ENCODE data around the gene ASF1B.

The ASF1B gene

DNA sequence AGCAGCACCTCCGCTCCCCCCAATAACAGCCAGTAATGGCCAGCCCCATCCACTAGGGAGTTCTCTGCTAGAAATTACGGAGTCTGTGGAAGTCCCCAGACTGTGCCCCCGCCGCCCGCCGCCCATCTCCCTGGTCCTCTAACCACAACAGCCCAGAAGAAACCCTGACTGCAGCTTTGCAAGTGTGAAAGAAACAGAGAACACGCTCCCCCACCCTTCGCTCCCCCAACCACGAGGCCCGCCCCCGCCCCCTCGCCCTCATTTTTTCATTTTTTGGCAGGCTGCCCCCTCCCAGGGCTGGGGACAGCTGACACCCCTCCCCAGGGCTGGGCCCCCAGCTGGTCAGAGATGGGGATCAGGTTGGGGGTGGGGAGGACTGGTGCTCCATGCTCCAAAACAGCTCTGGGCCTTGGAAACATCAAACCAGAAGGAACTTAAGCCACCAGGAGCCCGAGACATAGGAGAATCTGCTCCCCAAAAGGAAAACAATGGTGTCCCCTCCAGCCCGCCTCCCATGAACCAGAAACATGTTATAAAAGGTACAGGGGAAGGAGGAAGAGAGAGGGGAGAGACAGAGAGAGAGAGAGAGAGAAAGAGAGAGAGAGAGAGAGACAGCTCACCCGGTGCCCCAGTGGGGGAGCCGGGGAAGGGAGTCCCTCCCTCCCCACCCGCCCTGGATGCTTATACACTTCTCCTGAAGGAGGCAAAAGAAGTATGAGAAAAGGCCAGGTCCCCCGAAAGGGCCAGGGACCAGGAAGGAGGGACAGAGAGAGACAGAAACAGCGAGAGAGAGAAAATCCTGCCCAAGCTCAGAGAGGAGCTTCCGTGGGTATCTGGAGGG is 29.8 kb upstream of the ASF1B start:
- Histone ChIP-seq H3K4me3 (ENCODE audit: low read length) (no peak overlapping the region), H3K4me2 (ENCODE audit: low read length) (no peak overlapping the region)

DNA sequence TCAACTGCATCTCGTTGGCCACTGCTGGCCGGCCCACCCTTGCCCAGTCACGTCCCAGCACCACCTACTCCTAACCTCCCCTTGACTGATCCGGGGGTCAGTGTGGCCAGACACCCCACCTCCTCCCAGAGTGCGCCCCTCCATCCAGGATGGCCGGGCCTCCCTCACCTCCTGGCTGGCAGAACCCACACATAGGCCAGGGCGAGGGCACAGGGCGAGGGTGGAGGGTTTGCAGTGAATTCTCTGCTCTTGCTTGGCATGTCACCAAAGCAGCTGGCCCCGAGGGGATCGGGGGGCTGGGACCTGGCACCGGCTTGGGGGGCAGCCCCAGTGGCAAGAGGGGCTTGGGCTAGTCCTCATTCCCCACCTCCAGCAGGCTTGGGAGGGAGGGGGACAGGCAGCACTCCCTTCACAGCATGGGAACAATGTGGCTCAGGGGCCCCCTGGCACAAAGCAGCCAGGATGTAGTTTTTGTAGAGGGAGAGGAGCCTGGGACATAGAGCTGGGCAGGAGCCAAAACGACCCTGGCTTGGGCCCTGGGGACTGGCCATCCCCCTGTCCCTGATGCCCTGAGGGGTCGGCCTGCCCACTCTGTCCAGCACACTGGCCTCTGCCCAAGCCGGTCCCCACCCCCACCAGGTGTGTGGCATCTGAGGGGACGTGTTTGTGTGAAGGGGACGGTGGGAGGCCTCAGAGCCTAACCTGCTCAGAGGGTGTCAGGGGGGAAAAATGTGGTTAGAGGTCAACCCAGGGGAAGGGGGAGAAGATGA is 28.5 kb upstream of the ASF1B start:
- Histone ChIP-seq H3K36me3 (ENCODE audit: control insufficient read depth, low read length) (no peaks in the 10 kb centered on the region), H3F3A (ENCODE audit: control insufficient read depth, insufficient read depth) (no peaks in the 10 kb centered on the region), H3K27me3 (ENCODE audit: control insufficient read depth, low read length) (peaks cover 28% of the 10 kb centered on the region), H3K4me3 (ENCODE audit: low read length) (no peak overlapping the region), H3K9me3 (ENCODE audit: control insufficient read depth, insufficient read depth, low read length) (no peaks in the 10 kb centered on the region), H3K27ac (ENCODE audit: low read depth, low read length) (no peak overlapping the region), H3K4me1 (ENCODE audit: control insufficient read depth, low read length) (no peaks in the 10 kb centered on the region), H4K20me1 (ENCODE audit: control insufficient read depth, insufficient read depth, low read depth, low read length) (no peaks in the 10 kb centered on the region), H3K4me2 (ENCODE audit: low read length) (no peak overlapping the region), H3K79me2 (ENCODE audit: control insufficient read depth, low read length) (no peaks in the 10 kb centered on the region), H3K9me2 (replicated peaks; ENCODE audit: control insufficient read depth, low read length) (no peaks in the 10 kb centered on the region)
- TF ChIP-seq EZH2phosphoT487 (IDR thresholded peaks at IDR 0.05; ENCODE audit: borderline replicate concordance, low read length): no peak
- TF ChIP-seq, protein P1, sequence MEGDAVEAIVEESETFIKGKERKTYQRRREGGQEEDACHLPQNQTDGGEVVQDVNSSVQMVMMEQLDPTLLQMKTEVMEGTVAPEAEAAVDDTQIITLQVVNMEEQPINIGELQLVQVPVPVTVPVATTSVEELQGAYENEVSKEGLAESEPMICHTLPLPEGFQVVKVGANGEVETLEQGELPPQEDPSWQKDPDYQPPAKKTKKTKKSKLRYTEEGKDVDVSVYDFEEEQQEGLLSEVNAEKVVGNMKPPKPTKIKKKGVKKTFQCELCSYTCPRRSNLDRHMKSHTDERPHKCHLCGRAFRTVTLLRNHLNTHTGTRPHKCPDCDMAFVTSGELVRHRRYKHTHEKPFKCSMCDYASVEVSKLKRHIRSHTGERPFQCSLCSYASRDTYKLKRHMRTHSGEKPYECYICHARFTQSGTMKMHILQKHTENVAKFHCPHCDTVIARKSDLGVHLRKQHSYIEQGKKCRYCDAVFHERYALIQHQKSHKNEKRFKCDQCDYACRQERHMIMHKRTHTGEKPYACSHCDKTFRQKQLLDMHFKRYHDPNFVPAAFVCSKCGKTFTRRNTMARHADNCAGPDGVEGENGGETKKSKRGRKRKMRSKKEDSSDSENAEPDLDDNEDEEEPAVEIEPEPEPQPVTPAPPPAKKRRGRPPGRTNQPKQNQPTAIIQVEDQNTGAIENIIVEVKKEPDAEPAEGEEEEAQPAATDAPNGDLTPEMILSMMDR (IDR thresholded peaks at IDR 0.05; ENCODE audit: low read depth, low read length, poor library complexity, severe bottlenecking): no peak

More for the DNA sequence above, 29.8 kb upstream of the ASF1B start:
- Histone ChIP-seq H3K79me2 (ENCODE audit: control insufficient read depth, low read length) (no peaks in the 10 kb centered on the region), H3K9me2 (replicated peaks; ENCODE audit: control insufficient read depth, low read length) (no peaks in the 10 kb centered on the region), H3K27ac (ENCODE audit: low read depth, low read length) (no peak overlapping the region), H4K20me1 (ENCODE audit: control insufficient read depth, insufficient read depth, low read depth, low read length) (no peaks in the 10 kb centered on the region), H3K27me3 (ENCODE audit: control insufficient read depth, low read length) (peaks cover 28% of the 10 kb centered on the region), H3K36me3 (ENCODE audit: control insufficient read depth, low read length) (no peaks in the 10 kb centered on the region), H3F3A (ENCODE audit: control insufficient read depth, insufficient read depth) (no peaks in the 10 kb centered on the region), H3K4me1 (ENCODE audit: control insufficient read depth, low read length) (no peaks in the 10 kb centered on the region), H3K9me3 (ENCODE audit: control insufficient read depth, insufficient read depth, low read length) (no peaks in the 10 kb centered on the region)
- TF ChIP-seq, protein P1 (IDR thresholded peaks at IDR 0.05; ENCODE audit: low read depth, low read length, poor library complexity, severe bottlenecking): no peak
- no peak for TF ChIP-seq EZH2phosphoT487 (IDR thresholded peaks at IDR 0.05; ENCODE audit: borderline replicate concordance, low read length)

DNA sequence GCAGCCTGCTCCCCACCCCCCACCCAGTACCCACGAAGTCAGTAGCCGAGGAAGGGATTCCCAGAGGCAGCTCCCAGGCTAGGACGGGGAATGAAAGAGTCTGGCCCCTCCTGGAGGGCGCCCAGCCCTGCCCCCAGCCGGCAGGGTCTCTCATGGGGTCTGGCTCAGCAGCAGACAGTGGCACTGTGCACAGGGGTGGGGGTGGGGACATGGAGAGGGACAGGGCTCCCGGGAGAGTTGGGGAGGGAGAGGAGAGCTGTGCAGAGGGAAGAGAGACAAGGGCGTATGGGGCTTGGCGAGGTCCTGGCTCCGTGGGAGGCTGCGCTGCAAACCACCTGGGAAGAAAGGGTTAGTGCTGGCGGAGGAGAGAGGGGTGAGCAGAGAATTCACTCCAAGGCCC is 27.7 kb upstream of the ASF1B start:
- Histone ChIP-seq H3K27me3 (ENCODE audit: control insufficient read depth, low read length) (peaks cover 28% of the 10 kb centered on the region), H3K9me2 (replicated peaks; ENCODE audit: control insufficient read depth, low read length) (no peaks in the 10 kb centered on the region), H3K9me3 (ENCODE audit: control insufficient read depth, insufficient read depth, low read length) (no peaks in the 10 kb centered on the region), H4K20me1 (ENCODE audit: control insufficient read depth, insufficient read depth, low read depth, low read length) (no peaks in the 10 kb centered on the region), H3F3A (ENCODE audit: control insufficient read depth, insufficient read depth) (no peaks in the 10 kb centered on the region), H3K4me2 (ENCODE audit: low read length) (no peak overlapping the region), H3K36me3 (ENCODE audit: control insufficient read depth, low read length) (no peaks in the 10 kb centered on the region), H3K4me1 (ENCODE audit: control insufficient read depth, low read length) (no peaks in the 10 kb centered on the region), H3K79me2 (ENCODE audit: control insufficient read depth, low read length) (no peaks in the 10 kb centered on the region), H3K27ac (ENCODE audit: low read depth, low read length) (no peak overlapping the region), H3K4me3 (ENCODE audit: low read length) (no peak overlapping the region)
- TF ChIP-seq, protein P1 (IDR thresholded peaks at IDR 0.05; ENCODE audit: low read depth, low read length, poor library complexity, severe bottlenecking): no peak
- no peak for TF ChIP-seq EZH2phosphoT487 (IDR thresholded peaks at IDR 0.05; ENCODE audit: borderline replicate concordance, low read length)

All from DOHH2 (cell line).